Measurements from ENCODE around the gene SH3RF1.

The SH3RF1 gene

DNA sequence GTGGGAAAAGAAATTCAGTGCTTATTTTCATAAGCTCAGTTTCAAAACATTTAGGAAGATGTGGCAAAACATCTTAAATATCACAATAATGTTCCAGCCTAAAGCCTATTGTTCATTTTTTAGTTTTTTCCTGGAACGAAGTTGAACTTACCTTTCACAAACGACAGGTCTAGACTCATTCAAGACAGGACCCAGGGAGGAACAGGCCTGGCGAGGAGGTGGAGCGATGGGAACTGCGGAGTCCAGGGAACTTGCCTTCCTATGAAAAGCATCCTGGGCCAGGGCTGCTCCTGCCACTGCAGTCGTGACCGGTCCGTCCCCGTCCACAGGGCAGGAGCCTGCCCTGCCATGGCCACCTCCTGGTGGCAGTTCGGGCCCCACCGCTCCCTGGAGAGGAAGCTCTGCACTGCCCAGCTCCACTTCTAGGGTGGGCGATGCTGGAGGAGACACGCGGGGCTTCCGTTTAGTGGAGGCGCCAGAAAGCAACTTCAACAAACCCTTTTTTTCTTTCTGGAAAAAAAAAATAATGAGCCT, 164.0 kb downstream of the SH3RF1 start:
- DNase-seq (ENCODE audit: low read depth): no peak
- TF ChIP-seq, protein P1, sequence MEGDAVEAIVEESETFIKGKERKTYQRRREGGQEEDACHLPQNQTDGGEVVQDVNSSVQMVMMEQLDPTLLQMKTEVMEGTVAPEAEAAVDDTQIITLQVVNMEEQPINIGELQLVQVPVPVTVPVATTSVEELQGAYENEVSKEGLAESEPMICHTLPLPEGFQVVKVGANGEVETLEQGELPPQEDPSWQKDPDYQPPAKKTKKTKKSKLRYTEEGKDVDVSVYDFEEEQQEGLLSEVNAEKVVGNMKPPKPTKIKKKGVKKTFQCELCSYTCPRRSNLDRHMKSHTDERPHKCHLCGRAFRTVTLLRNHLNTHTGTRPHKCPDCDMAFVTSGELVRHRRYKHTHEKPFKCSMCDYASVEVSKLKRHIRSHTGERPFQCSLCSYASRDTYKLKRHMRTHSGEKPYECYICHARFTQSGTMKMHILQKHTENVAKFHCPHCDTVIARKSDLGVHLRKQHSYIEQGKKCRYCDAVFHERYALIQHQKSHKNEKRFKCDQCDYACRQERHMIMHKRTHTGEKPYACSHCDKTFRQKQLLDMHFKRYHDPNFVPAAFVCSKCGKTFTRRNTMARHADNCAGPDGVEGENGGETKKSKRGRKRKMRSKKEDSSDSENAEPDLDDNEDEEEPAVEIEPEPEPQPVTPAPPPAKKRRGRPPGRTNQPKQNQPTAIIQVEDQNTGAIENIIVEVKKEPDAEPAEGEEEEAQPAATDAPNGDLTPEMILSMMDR (IDR thresholded peaks at IDR 0.05; ENCODE audit: control insufficient read depth, extremely low read depth, insufficient read depth): no peak
- no peak overlapping the region for H3K4me3 ChIP-seq (ENCODE audit: low read depth, low read length)

DNA sequence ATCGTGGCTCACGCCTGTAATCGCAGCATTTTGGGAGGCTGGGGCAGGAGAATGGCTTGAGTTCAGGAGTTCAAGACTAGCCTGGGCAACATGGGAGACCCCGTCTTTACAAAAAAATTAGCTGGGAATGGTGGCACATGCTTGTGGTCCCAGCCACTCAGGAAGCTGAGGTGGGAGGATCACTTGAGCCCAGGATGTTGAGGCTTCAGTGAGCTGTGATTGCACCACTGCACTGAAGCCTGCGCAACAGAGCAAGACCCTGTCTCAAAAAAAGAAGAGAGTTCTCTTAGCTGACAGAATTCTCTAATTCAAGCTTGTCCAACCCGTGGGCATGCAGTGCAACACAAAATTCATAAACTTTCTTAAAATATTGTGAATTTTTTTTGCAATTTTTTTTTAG, 165.1 kb downstream of the SH3RF1 start:
- DNase-seq (ENCODE audit: low read depth): no peak
- no peak overlapping the region for H3K4me3 ChIP-seq (ENCODE audit: low read depth, low read length)
- TF ChIP-seq, protein P1 (IDR thresholded peaks at IDR 0.05; ENCODE audit: control insufficient read depth, extremely low read depth, insufficient read depth): no peak

DNA sequence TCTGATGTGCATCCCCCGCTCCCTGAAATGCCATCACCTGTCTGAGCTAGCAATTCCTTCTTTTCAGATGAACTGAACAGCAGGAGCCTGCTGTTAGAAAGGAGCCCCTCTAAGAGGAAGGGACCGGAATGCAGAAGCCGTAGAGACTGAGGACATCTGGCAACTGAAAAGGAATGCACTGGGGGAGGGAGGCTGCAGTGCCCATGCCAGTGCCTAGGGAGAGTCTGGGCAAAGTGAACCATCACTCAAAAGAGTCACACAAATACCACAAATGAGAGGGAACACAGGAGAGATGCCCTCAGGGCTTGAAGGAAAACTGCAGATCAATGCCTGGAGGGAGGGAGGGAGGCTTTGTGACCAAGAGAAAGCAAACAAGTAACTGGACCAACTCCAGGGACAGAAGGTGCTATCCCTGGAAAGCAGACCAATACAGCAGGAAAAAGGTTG, 166.8 kb downstream of the SH3RF1 start:
- peak; percentile 96 for DNase-seq (ENCODE audit: low read depth)
- no peak overlapping the region for H3K4me3 ChIP-seq (ENCODE audit: low read depth, low read length)
- TF ChIP-seq, protein P1 (IDR thresholded peaks at IDR 0.05; ENCODE audit: control insufficient read depth, extremely low read depth, insufficient read depth): no peak

DNA sequence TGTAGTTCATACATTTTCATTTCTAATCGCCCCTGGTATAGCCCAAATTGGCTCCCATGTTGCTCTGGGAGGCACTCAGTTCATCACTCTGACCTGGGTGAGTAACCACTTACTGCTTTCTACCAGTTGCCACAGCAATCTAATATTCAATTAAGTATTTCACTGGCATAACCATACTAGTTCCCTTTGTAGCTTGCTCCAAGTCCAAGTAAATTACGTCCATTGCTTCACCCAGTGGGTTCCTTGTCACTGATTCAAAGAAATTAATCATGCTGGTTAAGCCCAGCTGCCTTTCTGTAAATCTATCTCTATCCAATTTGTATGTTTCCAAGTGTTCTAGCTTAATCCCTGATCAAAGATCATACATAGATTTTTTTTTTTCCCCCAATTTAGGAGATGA, 168.7 kb downstream of the SH3RF1 start:
- TF ChIP-seq, protein P1 (IDR thresholded peaks at IDR 0.05; ENCODE audit: control insufficient read depth, extremely low read depth, insufficient read depth): no peak
- no peak overlapping the region for H3K4me3 ChIP-seq (ENCODE audit: low read depth, low read length)
- DNase-seq (ENCODE audit: low read depth): no peak

DNA sequence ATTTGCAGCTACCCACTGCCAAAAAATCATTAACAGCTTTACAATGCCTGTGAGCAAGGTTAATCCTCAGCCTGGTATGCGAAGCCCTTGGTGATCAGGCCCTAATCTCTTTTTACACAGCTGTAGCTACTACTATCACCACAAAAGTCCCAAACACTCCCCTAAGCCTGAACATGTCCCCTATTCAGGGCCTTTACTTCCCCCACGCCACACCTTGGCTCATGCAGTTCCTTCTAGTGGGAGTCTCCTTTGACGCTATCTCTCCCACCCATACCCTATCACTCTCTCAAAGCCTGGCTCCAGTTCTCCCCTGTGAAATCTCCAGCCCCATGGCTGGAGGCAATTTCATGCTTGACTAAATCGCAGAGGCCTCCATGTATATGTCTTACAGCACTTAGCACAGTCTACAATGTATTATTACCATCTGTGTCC, 170.1 kb downstream of the SH3RF1 start:
- TF ChIP-seq, protein P1 (IDR thresholded peaks at IDR 0.05; ENCODE audit: control insufficient read depth, extremely low read depth, insufficient read depth): no peak

DNA sequence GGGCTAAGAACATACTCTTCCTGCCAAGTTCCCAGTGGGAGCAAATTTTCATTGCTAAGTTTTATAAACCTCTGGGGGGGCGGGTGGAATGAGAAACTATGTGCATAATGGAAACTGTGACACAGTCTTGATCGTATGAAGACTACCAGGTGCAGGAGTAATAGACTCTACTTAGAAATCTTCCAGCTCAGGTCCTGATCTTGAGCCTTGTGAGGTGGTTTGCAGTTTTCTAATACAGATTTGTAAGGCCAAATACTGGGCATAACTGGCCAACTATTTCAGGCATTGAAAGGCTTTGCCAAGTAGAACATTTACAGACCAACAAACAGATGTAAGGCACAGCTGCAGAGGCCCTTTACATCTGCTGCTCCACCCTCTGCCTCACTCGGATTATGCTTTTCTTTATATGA, 171.0 kb downstream of the SH3RF1 start:
- no peak overlapping the region for H3K4me3 ChIP-seq (ENCODE audit: low read depth, low read length)
- TF ChIP-seq, protein P1 (IDR thresholded peaks at IDR 0.05; ENCODE audit: control insufficient read depth, extremely low read depth, insufficient read depth): no peak
- DNase-seq (ENCODE audit: low read depth): no peak

More for the DNA sequence above, 170.1 kb downstream of the SH3RF1 start:
- DNase-seq (ENCODE audit: low read depth): no peak
- no peak overlapping the region for H3K4me3 ChIP-seq (ENCODE audit: low read depth, low read length)

Measured in LNCaP clone FGC (cell line).